ENCODE data around the gene KIF26B.

- no peak for TF ChIP-seq ZNF274 (IDR thresholded peaks at IDR 0.05; ENCODE audit: low read depth, low read length)
- no peak for TF ChIP-seq SUZ12 (IDR thresholded peaks at IDR 0.05; ENCODE audit: extremely low read depth, insufficient read depth, insufficient read length)
- no peak for TF ChIP-seq YY1 (IDR thresholded peaks at IDR 0.05; ENCODE audit: insufficient read depth, insufficient read length)
These were observed 11.8 kb upstream of the KIF26B start for GRCh38 chr1:245142976-245143375.

All from NT2/D1 (cell line).